GM15510 (cell line): Measurements from ENCODE around the gene LDLRAD4.

ENCODE experiments used
- POLR2A ChIP-seq: IDR thresholded peaks from 3 replicates; pipeline ENCODE4 v1.6.1; 2011; ENCODE audit warnings: borderline replicate concordance; ENCODE audit not compliant: insufficient read length; ENCODE audit errors: extremely low read depth

LDLRAD4 gene

GRCh38 chr18:13521418-13521817 lies 302.9 kb downstream of the LDLRAD4 start:
- TF ChIP-seq POLR2A = no peak

- TF ChIP-seq POLR2A = no peak
Observed at GRCh38 chr18:13522256-13522655, 303.7 kb downstream of the LDLRAD4 start.

- no peak for TF ChIP-seq POLR2A
Observed at GRCh38 chr18:13522861-13523660, 304.5 kb downstream of the LDLRAD4 start.

DNA sequence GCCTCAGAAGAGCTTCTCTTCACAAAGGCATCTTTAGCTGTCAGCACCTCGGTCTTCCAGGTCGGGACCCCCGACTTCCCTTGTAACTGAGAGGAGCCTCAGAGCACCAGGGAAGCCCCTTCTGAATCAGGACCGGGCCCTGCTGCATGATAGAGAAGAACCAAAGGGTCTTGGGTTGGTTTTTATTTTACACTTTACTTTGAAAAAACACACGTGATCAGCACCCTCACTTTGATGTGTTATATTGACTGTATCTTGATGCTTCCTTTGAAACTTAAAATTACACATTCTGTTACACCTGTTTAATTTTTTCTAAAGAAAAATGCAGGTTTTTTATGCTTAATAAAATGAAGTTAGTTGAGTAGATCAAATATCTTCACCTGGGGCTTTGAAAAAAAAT lies 305.5 kb downstream of the LDLRAD4 start:
- TF ChIP-seq POLR2A = no peak

DNA sequence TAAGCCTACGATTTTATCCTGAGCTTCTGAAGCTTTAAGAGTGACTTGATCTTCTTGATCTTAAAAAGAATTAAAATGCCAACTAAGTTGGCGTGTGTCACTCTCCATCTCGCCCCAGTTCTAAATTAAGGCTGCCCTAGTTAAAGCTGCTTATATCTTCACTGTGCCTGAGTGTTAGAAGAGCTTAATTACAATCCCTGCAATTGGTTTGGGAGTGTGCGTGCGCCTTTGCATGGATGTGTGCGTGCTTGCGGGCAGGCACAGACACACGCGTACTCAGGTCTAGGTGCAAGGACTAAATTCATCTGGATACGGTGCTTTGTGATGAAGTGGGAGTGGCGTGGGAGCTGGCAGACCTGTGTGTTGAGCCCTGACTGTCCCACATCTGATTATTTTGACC lies 306.3 kb downstream of the LDLRAD4 start:
- TF ChIP-seq POLR2A = no peak

DNA sequence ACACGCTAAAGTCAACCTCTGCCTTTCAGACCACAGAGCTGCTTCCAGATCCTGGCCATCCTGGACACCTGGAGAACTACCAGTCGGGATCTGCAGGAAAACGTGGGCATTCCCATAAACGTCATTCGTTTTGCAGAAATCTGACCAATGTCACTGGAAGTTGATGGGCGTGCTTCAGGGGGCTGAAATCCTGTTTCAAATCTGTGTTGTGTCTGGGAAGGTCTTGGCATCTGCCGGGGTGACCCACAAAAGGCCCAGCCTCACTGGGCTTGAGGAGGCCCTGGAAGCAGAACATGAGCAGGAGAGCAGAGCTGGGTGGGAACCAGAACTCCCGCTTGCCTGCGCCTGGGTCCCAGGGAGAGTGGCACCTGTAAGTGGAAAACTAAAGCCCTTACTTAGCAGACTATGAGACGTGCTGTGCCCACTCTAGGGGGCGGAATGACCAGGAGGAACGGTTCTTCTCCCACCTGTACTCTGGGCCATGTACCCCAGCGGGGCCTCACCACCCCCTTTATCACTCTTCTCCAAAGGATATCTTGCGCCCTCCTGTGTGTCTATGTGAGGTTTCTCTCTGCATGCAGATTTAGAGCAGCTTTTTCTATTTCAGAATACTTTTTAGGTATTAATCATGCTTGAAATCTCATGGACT lies 306.9 kb downstream of the LDLRAD4 start:
- TF ChIP-seq POLR2A = no peak

- TF ChIP-seq POLR2A = no peak
Observed at GRCh38 chr18:13526519-13526918, 308.0 kb downstream of the LDLRAD4 start.

DNA sequence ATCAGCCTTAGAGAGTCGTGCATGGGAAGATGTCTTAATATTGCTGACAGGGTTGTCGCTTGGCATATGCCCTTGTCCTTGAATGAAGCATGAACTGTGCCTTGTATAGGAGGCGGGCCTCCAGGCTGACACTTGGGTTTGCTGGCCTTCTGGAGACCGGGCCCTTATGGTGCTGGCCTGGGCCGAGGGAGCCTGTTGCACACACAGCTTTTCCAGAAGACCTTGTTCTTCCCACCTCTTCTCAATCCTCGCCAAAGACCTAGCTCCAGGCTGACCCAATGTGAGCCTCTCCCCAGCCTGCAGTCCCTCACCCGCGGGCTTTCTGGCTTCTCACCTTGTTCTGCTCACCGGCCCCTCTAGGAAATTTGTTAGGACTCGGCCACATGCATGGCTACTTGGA lies 308.7 kb downstream of the LDLRAD4 start:
- TF ChIP-seq POLR2A = no peak

- no peak for TF ChIP-seq POLR2A
Observed at GRCh38 chr18:13527730-13528129, 309.2 kb downstream of the LDLRAD4 start.

DNA sequence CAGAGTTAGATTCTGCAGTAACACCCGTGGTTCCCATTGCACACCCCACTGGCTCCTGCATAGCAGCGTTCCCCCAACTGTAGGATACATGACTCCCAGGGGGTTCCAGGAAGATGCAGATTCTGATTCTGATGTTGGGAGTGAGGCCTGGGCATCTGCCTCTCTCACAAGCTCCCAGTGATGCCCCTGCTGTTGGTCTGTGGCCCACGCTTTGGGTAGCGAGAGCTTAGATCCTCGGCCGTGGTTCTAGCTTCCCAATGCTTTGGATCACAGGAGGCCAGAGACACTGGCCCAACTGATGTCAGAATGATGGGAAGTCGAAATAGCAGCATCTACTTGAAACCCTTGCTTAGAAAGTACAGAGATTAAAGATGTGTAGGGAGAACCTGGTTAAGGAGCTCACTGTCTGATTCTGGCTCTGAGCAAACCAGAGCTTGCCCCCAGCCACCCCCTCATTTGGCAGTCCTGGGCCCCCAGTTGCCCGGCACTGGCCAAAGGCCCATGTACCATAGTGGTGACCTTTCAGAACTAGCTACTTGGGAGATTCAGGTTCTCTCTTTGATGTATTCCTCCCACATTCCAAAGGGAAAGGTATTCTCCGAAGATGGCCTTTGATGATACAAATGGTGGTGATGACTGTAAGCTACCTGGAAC lies 310.3 kb downstream of the LDLRAD4 start:
- no peak for TF ChIP-seq POLR2A

DNA sequence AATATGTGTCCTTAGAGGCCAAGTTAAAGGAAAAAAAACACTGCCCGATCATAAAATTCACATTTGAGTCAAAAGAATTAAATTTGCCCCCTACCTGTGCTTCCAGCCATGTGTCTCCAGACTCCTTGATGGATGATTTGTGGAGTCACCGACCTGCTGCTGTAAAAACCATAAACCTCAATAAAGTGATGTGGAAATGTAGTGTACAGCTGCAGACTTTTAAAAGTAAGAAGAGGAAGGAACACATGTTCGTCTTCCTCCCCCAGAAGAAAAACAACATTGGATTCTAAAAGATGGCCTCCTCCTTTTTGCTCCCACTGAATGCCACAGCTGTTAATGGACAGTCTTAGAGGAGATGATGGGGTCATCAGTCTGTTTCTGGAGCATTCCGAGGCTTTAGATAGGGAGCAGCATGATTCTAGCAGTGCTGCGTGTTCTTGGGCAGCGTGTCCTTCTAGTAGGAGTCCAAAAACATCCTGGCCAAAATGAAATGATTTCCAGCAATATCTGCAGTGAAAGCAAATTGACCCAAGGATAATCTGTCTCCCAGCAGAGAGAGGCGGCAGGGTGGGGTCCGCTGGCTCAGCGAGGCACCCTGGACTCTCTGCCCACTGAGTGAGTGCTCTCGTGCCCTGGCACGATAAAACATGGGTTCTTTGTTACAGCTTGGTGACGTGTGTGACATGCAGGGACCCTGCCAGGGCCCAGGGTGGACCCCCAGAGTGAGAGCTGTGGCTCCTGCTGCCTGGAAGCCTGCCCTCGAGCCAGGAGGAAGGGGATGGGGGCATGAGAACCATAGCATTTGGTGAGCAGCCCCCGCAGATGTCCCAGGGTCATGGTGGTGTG lies 311.7 kb downstream of the LDLRAD4 start:
- no peak for TF ChIP-seq POLR2A

- TF ChIP-seq POLR2A = no peak
Observed at GRCh38 chr18:13530879-13531387, 312.4 kb downstream of the LDLRAD4 start.

DNA sequence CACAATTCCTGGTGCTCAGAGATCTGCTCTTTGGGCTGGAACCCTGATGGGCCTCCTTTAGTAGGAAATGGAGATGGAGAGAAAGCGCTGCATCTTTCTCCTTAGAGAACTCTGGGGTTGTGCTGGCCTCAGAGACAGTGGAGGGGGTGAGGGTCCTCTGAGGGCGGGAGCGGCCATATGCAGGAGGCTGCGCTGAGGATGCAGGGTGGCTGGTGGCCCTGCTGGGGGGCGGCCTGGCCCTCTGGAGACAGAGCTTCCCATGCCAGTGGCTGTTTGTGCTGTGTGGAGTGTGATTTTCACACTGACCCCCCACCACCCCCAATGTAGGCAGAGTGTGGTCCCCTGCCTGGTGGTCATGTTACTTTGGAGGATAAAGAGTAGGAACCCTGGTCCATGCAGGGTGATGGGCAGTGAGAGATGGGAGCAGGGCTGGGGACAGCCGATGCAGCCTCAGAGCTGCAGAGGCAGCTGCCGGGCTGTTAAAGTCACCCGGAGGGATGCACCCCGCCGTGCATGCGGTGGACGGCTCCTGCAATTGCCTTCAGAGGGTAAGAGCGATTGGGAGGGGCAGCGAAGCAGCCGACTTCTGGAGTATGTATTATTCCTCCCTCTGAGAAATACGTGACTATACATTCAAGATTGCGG lies 313.2 kb downstream of the LDLRAD4 start:
- no peak for TF ChIP-seq POLR2A

- TF ChIP-seq POLR2A = no peak
Observed at GRCh38 chr18:13532406-13533075, 314.0 kb downstream of the LDLRAD4 start.

DNA sequence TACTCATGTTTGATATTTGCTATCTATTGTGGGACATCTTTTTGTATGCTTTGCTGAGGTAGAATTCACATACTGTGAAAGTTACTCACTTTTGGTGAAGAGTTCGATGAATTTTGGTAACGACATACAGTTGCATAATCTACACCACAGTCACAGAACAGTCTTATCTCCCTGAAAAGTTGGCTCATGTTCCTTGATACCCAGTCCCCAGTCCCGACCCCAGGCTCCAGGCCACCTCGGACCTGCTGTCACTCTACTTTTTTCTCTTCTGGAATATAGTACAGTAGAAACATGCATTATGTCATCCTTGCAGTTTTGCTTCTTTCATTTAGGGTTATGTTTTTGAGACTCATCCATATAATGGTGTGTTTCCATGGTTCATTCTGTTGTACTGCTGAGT lies 316.1 kb downstream of the LDLRAD4 start:
- no peak for TF ChIP-seq POLR2A

GRCh38 chr18:13536578-13536977 lies 318.0 kb downstream of the LDLRAD4 start:
- TF ChIP-seq POLR2A = no peak
